ENCODE data around the gene CENPT. TPM values are rescaled to one million over a fixed set of nuclear protein-coding genes. Genes with fewer than 3 reads are reported as not detected.

Gene CENPT, protein sequence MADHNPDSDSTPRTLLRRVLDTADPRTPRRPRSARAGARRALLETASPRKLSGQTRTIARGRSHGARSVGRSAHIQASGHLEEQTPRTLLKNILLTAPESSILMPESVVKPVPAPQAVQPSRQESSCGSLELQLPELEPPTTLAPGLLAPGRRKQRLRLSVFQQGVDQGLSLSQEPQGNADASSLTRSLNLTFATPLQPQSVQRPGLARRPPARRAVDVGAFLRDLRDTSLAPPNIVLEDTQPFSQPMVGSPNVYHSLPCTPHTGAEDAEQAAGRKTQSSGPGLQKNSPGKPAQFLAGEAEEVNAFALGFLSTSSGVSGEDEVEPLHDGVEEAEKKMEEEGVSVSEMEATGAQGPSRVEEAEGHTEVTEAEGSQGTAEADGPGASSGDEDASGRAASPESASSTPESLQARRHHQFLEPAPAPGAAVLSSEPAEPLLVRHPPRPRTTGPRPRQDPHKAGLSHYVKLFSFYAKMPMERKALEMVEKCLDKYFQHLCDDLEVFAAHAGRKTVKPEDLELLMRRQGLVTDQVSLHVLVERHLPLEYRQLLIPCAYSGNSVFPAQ
- 46.0 and 48.5 TPM in 2 replicates for total RNA-seq

DNA sequence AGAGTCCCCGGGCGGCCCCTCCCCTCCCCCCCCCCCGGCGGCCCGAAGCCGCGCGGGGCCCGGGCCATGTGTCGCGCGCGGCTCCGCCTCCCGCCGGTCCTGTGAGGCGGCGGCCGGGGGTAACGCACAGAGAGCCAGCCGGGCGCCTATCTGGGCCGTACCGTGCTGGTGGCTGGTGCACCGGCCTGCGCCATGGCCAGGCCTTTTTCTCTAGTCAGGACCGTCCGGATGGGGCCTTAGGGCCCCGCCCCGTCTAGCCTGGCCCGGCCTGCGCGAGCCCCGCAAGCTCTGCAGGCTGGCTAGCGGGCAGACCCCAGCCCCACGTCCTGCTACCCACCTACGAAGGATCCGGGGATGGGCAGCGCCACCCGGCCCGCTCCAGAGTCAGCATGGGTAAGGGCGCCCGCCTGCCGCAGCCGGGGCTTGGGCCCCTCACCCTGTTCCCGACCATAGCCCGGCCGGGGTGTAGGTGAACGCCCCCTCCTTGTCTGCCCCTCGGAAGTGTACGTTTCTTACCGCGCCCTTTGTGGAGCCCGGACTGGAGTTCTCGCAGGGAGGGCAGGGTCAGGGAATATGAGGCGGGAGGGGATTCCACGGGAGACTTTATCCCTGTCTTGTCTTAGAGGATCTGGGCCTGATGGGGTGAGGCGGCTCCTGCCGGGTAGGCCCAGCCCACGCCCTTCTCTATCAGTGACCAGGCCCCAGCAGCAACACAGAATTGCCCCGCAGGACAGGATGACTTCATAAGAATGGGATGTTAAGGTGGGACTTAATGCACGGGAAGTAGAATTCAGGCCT, at the start of gene CENPT:
Gene CENPT, minus strand, starts transcription at position 630 of the 798 bp plus-strand sequence. CDS start 13,834 bp downstream, outside the sequence.
- DNase-seq (ENCODE audit: extremely low read depth, low read depth, low spot score) = no peak

DNA sequence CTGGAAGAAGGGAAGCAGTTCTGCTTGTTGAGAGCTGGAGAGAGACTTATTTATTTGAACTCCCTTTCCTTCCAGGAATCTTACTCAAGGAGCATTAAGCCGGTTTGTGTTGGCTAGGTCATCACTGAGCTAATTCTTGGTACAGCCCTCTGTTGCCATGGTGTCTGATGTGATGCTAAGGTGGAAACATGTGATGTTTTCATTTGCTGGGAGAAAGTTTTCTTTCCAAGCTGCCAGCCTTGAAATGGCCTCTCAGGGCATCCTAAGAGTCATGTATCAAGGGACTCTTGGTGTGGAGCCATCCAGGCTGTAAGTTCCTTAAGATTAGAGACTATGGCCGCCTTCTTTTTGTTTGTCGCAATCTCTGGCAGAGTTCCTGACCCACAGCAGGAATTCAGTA, 49.7 kb upstream of the CENPT start:
- DNase-seq (ENCODE audit: extremely low read depth, low read depth, low spot score) = no peak

DNA sequence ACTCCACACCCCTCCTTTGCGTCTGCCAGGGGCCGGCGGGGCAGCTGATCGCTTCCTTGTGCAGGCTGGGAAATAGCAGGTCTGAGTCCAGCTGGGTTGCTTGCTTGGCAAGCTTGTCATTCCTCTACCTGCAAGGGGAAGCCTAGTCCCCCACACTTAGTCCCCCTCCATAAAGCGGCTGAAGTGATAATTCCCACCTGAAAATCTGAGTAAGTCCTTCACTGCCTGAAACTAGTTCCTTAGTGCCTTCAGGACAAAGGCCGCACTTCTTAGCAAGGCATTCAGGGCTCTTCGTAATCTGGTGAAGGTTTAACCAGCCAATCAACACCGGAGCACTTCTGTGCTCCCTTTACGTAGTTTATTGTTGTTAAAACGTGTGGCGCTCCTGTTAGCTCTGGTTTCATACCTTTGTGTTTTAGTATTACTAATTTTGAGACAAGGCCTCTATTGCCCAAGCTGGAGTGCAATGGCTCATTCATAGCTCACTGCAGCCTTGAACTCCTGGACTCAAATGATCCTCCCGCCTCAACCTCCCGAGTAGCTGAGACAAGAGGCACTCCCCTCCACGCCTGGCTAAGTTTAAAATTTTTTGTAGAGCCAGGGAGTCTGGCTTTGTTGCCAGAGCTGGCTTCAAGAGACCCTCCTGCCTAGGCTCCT, 46.4 kb upstream of the CENPT start:
- DNase-seq (ENCODE audit: extremely low read depth, low read depth, low spot score) = no peak

DNA sequence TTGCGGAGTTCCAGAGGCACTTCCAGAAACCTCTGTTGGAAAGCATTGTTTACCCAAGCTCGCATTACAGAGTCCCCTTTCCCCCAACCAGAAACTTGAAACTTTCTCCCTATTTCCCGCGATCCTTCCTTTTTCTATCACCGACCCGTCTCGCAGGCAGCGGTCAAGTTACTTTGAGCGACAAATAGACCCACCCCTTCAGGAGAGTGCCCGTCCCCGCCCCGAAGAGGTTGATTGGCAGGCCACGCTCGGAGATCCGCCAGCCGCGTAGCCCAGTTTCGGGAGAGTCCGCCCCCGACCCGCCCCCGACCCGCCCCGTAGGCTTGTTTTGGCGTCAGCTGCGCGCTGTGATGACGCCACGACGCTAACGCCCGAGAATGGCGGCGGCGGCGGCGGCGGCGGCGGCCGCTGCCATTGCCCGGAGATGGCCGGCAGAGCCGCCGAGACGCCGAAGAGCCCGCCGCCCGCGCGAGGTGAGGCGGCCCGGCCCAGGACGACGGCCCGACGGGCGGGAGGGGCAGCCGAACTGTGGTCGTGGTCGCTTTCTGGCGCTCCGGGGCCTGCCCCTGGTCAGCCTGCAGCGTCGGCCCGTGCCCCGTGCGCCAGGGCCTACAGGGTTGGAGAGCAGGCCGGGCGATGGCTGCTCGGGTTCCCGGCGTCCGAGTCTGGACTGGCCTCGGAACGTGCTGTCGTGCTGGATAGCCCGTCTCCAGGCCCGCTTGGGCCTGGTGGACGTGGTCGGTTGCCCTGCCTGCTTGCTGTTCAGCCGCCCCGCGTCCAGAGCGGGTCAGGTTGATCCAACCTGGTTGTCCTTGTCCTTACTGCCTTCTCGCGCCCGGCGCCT, 45.6 kb upstream of the CENPT start, which contains the start of gene PSKH1:
Gene PSKH1, plus strand, starts transcription at position 356 of the 844 bp plus-strand sequence. CDS start 15,496 bp downstream, outside the sequence.
- no peak for DNase-seq (ENCODE audit: extremely low read depth, low read depth, low spot score)

DNA sequence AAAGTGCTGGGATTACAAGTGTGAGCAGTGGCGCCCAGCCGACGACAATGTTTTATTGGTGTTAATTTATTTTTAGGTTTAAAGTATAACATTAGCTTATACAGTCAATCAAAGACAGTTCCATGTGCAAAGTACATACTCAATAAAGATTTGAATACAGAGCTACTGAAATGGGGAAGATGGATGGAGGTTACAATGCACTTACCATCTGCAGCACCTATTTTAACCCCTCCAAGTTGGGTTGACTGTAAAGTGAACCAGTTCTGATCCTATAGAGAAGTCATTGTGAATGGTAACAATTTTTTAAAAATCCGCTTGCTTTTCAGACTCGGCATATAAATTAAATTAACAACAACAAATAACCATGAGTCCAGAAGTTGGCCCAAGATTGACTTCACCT, 44.9 kb upstream of the CENPT start:
- DNase-seq (ENCODE audit: extremely low read depth, low read depth, low spot score) = no peak

DNA sequence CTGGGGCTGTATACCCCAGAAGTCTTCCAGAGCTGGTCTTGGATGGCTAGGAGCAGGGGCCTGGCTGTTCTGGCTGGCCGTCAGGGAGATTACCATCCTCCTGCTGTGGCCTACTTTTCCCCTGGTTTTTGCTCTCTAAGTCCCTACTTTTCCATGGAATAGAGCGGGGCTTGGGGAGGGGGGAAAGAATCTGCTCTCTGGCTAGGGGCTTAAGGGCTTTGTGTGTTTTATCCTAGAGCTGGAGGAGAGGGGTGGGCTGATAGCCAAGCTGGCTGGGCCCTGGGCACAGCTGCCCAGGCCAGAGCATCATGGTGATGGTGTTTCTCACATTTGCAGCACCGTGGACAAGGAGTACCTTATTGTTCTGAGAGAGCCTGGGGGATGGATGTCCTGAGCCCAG, 40.8 kb upstream of the CENPT start:
- DNase-seq (ENCODE audit: extremely low read depth, low read depth, low spot score) = no peak

DNA sequence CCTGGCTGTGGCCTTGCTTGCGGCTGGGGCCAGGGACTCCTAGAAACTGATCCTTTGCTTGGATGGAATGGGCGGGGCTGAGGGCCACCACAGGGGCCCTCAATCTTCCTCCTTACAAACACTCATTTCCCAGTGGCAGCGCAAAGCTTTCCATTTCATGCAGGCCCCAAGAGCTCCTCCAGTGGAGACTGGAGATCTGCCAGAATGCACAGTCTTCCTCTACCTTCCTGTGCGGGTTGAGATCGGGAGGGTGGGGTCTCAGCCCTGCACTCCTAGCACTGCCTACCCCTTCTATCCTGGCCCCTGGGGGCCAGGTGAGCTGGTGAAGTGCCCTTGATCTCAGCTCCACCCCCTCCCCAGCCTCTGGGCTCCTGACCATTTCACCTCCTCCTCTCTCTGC, 38.9 kb upstream of the CENPT start:
- no peak for DNase-seq (ENCODE audit: extremely low read depth, low read depth, low spot score)

DNA sequence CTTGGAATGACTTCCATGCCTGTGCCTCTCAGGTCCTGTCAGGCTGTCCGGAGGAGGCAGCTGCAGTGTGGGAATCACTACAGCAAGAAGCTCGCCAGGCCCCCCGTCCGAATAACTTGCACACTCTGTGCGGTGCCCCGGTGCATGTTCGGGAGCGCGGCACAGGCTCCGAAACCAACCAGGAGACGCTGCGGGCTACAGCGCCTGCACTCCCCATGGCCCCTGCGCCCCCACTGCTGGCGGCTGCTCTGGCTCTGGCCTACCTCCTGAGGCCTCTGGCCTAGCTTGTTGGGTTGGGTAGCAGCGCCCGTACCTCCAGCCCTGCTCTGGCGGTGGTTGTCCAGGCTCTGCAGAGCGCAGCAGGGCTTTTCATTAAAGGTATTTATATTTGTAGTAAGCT, 38.5 kb upstream of the CENPT start:
- no peak for DNase-seq (ENCODE audit: extremely low read depth, low read depth, low spot score)

DNA sequence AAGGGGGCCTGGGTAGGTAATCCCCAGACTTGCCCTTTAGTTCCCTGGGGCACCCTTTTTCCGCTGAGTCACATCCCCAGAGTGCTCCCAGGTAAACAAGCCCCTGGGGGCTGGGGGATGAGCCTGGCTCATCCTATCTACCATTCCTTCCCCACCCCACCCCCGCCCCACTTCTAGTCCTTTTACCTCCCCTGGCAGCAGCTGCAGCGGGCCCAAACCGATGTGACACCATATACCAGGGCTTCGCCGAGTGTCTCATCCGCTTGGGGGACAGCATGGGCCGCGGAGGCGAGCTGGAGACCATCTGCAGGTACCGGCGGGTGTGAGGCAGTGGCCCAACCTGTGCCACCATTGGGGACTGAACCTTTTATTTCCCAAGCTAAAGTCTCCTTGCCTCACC, 38.1 kb upstream of the CENPT start:
- DNase-seq (ENCODE audit: extremely low read depth, low read depth, low spot score) = no peak

DNA sequence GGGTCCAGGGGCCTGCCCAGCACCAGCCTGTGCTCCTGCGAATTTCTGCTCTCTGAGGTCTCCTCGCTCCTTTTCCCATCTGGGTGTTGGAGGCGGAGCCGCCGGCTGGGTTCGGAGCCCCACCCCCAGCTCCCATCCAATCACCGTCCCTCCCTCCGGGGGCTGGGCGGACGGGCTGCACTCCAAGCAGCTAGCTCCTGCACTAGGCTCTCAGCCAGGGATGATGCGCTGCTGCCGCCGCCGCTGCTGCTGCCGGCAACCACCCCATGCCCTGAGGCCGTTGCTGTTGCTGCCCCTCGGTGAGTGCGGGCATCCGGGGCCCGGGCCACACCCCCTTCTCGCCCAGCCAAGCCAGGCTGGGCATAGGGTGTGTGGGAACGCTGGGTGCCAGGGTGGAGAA, 37.2 kb upstream of the CENPT start, which contains the start of gene NRN1L:
Gene NRN1L, plus strand, starts transcription at position 202 of the 400 bp plus-strand sequence. Its CDS starts 19 bp downstream, at position 221.
- no peak for DNase-seq (ENCODE audit: extremely low read depth, low read depth, low spot score)

DNA sequence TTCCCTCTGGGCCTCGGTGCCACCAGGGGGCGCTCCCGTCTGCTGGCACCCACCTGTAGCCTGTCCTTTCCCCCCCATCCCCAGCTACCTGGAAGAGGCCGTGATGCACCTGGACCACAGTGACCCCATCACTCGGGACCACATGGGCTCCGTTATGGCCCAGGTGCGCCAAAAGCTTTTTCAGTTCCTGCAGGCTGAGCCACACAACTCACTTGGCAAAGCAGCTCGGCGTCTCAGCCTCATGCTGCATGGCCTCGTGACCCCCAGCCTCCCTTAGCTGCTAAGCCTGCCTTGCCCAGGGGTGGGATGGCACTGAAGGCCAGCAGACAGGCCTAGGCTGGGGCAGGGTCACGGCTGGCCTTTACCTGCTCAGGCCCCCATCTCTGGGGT, 36.4 kb upstream of the CENPT start:
- no peak for DNase-seq (ENCODE audit: extremely low read depth, low read depth, low spot score)

DNA sequence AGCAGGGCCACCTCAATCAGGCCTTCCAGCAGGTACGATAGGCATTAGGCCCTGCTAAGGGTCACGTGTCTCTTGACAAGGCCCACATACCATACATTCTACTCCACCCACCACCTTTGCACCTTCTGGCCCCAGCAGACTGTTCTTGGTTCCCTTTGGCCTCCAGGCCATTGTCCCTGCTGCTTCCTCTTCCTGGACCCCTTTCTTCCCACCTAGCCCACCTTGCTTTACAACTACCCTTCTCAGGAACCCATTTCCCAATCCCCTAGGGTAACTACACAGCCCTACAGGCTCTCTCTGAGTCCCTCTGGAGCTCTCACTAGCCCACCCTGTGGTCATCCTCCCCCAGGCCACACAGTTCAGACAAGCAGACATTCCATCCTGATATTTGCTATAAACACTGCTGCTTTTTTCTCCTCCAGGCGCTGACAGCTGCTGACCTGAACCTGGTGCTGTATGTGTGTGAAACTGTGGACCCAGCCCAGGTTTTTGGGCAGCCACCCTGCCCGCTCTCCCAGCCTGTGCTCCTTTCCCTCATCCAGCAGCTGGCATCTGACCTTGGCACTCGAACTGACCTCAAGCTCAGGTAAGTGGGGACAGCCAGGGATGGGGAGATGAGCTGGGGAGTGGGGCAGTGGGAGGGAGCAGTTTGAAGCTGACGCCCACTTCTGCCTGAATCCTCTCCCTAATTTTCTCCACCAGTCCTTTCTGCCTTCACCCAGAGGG, 35.8 kb upstream of the CENPT start:
- no peak for DNase-seq (ENCODE audit: extremely low read depth, low read depth, low spot score)

DNA sequence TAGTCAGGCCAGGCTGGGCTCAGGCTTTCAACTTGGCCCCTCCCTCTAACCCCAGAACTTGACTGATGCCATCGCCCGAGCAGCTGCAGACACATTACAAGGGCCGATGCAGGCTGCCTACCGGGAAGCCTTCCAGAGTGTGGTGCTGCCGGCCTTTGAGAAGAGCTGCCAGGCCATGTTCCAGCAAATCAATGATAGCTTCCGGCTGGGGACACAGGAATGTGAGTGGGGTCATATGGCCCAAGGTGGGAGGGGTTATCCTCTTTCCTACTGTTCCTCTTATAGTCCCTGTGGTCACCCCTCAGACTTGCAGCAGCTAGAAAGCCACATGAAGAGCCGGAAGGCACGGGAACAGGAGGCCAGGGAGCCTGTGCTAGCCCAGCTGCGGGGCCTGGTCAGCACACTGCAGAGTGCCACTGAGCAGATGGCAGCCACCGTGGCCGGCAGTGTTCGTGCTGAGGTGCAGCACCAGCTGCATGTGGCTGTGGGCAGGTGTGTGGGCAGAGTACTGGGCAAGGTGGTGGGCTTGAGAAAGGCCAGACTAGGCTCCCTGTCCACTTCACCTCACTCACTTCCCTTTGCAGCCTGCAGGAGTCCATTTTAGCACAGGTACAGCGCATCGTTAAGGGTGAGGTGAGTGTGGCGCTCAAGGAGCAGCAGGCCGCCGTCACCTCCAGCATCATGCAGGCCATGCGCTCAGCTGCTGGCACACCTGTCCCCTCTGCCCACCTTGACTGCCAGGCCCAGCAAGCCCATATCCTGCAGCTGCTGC, 35.1 kb upstream of the CENPT start:
- no peak for DNase-seq (ENCODE audit: extremely low read depth, low read depth, low spot score)

DNA sequence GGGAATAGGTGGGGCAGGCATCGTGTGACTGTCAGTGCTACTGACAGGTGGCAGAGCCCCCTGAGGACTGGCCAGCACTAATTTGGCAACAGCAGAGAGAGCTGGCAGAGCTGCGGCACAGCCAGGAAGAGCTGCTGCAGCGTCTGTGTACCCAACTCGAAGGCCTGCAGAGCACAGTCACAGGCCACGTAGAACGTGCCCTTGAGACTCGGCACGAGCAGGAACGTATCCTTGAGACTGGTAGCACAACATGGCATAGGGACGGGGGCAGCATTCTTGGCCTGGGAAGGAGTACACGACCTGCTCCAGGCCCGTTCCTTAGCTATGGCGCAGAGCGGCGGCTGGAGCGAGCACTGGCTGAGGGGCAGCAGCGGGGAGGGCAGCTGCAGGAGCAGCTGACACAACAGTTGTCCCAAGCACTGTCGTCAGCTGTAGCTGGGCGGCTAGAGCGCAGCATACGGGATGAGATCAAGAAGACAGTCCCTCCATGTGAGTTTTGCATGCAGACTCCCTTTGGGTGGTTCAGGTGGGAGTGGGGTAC, 34.2 kb upstream of the CENPT start:
- no peak for DNase-seq (ENCODE audit: extremely low read depth, low read depth, low spot score)

DNA sequence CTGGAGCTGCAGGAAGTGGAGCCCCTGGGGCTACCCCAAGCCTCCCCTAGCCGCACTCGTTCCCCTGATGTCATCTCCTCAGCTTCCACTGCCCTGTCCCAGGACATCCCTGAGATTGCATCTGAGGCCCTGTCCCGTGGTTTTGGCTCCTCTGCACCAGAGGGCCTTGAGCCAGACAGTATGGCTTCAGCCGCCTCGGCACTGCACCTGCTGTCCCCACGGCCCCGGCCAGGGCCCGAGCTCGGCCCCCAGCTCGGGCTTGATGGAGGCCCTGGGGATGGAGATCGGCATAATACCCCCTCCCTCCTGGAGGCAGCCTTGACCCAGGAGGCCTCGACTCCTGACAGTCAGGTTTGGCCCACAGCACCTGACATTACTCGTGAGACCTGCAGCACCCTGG, 33.1 kb upstream of the CENPT start:
- no peak for DNase-seq (ENCODE audit: extremely low read depth, low read depth, low spot score)

DNA sequence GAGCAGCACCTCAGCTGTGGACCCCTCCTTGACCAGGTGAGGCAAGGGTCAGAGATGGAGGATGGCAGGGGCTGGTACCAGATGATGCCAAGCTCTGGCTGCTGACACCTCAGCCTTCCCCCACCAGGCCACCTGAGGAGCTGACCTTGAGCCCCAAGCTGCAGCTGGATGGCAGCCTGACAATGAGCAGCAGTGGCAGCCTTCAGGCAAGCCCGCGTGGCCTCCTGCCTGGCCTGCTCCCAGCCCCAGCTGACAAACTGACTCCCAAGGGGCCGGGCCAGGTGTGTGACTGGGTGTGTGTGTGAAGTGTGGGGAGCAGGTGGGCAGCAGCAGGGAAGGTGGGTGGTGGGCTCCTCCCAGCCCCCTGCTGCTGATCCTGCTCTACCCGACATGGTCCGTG, 32.4 kb upstream of the CENPT start:
- DNase-seq (ENCODE audit: extremely low read depth, low read depth, low spot score) = no peak

DNA sequence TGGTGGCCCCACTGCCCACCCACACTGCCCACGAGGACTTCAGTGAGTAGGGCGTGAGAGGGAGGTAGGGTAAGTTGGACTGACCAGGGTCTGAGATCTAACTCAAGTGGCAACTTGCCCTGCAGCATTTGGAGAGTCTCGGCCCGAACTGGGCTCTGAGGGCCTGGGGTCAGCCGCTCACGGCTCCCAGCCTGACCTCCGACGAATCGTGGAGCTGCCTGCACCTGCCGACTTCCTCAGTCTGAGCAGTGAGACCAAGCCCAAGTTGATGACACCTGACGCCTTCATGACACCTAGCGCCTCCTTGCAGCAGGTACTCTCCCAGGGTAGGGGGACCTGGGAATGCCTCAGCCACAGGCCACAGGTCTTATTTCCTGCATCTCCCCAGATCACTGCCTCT, 32.0 kb upstream of the CENPT start:
- no peak for DNase-seq (ENCODE audit: extremely low read depth, low read depth, low spot score)

DNA sequence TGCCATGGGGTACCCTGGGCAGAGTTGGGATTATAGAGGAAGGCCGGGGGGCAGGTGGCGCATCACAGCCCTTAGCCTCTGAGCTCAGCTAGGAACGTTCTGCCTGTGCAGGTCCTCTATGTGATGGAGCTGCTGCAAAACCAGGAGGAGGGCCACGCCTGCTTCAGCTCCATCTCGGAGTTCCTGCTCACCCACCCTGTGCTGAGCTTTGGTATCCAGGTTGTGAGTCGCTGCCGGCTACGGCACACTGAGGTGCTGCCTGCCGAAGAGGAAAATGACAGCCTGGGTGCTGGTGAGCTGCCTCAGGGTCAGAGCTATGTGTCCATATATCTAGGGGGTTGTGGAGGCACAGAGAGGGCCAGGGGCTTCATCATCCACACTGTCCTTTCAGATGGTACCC, 31.4 kb upstream of the CENPT start:
- DNase-seq (ENCODE audit: extremely low read depth, low read depth, low spot score) = no peak

All from glomerular endothelial cell (primary cell).